ENCODE measurements around the gene RPL18A.

Gene RPL18A

DNA sequence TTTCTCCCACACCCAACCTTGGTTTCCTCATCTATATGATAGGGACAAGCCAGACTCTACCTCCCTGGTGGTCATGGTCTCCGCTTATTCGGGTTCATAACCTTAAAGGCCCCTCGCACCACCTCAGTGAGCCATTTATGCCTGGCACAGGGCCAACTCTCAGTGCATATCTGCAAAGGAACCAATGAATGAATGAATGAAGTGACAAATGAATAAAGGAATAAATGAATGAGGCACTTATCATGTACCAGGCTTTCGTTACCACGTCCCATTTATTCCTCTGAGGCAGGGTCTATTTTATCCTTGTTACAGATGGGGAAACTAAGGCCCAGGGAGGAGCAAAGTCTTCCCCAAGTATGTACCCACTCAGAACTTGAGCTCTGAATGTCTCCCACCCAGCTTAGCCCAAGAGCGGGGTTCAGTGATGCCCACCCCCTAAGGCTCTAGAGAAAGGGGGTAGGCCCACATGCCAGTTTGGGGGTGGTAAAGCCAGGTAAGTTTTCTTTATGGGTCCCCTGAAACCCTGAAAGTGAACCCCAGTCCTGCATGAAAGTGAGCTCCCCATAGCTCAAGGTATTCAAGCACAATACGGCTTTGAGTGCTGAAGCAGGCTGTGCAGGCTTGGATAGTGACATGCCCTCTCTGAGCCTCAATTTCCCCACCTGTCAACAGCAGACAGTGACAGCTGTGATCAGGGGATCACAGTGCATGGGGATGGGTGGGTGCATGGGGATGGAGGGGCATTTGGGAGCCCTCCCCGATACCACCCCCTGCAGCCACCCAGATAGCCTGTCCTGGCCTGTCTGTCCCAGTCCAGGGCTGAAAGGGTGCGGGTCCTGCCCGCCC is 11.5 kb downstream of the RPL18A start:
- no peak overlapping the region for H3K27ac ChIP-seq
- TF ChIP-seq, protein P1, sequence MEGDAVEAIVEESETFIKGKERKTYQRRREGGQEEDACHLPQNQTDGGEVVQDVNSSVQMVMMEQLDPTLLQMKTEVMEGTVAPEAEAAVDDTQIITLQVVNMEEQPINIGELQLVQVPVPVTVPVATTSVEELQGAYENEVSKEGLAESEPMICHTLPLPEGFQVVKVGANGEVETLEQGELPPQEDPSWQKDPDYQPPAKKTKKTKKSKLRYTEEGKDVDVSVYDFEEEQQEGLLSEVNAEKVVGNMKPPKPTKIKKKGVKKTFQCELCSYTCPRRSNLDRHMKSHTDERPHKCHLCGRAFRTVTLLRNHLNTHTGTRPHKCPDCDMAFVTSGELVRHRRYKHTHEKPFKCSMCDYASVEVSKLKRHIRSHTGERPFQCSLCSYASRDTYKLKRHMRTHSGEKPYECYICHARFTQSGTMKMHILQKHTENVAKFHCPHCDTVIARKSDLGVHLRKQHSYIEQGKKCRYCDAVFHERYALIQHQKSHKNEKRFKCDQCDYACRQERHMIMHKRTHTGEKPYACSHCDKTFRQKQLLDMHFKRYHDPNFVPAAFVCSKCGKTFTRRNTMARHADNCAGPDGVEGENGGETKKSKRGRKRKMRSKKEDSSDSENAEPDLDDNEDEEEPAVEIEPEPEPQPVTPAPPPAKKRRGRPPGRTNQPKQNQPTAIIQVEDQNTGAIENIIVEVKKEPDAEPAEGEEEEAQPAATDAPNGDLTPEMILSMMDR (conservative IDR thresholded peaks at IDR 0.05): no peak
- TF ChIP-seq ZFX (IDR thresholded peaks at IDR 0.05): no peak

- TF ChIP-seq ZFX (IDR thresholded peaks at IDR 0.05): no peak
- TF ChIP-seq, protein P1 (conservative IDR thresholded peaks at IDR 0.05): no peak
- H3K27ac ChIP-seq: no peak within 1 kb of the TSS
These were observed 12.2 kb downstream of the RPL18A start, which contains the start of gene SLC5A5 for GRCh38 chr19:17871878-17872250. TSS of gene SLC5A5 (plus strand) at chr19:17871945. CDS start at chr19:17872320, 375 bp downstream.

DNA sequence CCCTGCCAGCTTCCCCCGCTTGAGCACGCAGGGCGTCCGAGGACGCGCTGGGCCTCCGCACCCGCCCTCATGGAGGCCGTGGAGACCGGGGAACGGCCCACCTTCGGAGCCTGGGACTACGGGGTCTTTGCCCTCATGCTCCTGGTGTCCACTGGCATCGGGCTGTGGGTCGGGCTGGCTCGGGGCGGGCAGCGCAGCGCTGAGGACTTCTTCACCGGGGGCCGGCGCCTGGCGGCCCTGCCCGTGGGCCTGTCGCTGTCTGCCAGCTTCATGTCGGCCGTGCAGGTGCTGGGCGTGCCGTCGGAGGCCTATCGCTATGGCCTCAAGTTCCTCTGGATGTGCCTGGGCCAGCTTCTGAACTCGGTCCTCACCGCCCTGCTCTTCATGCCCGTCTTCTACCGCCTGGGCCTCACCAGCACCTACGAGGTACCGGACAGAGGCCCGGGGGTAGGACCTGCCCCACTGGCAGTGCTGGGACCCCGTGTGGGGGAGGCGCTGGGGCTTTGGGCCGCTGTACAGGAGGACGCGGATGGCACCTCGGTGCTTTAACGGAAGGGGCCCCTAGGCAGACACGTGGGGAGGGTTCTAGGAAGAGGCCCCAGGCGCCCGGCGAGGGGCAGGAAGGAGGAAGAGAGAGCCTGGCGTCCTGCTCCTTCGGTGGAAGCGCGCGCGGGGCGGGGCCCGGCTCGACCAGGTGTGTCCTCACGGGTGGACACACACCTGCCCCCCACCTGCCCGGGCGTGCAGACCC is 12.7 kb downstream of the RPL18A start:
- TF ChIP-seq ZFX (IDR thresholded peaks at IDR 0.05): no peak
- TF ChIP-seq, protein P1 (conservative IDR thresholded peaks at IDR 0.05): no peak
- no peak overlapping the region for H3K27ac ChIP-seq

GRCh38 chr19:17873786-17874757 is 14.4 kb downstream of the RPL18A start:
- no peak overlapping the region for H3K27ac ChIP-seq
- no peak for TF ChIP-seq ZFX (IDR thresholded peaks at IDR 0.05)
- TF ChIP-seq, protein P1 (conservative IDR thresholded peaks at IDR 0.05): no peak

GRCh38 chr19:17874758-17875135 is 15.0 kb downstream of the RPL18A start:
- TF ChIP-seq, protein P1 (conservative IDR thresholded peaks at IDR 0.05): no peak
- TF ChIP-seq ZFX (IDR thresholded peaks at IDR 0.05): no peak
- no peak overlapping the region for H3K27ac ChIP-seq

DNA sequence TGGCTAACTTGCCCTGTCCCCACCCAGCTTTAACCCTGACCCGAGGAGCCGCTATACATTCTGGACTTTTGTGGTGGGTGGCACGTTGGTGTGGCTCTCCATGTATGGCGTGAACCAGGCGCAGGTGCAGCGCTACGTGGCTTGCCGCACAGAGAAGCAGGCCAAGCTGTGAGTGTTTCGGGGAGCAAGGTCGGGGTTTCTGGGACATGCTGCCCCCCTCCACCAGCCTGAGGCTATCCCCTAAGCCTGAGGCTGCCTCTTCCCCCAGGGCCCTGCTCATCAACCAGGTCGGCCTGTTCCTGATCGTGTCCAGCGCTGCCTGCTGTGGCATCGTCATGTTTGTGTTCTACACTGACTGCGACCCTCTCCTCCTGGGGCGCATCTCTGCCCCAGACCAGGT is 18.0 kb downstream of the RPL18A start:
- H3K27ac ChIP-seq: no peak overlapping the region
- no peak for TF ChIP-seq ZFX (IDR thresholded peaks at IDR 0.05)
- TF ChIP-seq, protein P1 (conservative IDR thresholded peaks at IDR 0.05): no peak
